HG03432 (cell line): Measurements from ENCODE around the gene CSN1S1.

ENCODE experiments used
- ATAC-seq: cut with Tn5 transposase; IDR thresholded peaks from one replicate; pipeline ENCODE4 v1.9.1; 2021; ENCODE audit warnings: mild to moderate bottlenecking, moderate library complexity; ENCODE audit not compliant: unreplicated experiment

The CSN1S1 gene

DNA sequence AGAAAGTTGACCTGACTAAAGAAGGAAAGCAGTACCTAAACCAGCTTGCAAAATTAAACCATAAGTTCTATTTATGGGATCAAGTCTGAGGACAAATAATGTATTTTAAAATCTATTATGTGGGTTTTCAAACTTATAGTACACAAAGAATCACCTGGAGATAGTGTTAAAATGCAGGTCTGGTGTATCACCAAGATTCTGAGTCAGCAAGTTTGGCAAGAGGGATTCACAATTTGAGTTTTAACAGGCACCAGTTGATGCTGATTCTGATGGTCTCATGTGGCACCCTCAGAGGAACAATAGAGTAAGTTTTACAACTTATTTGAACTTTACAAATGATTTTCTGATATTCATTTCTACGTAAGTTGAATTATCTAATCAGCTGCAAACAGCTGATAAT is 55.8 kb downstream of the CSN1S1 start:
- ATAC-seq, result no peak

DNA sequence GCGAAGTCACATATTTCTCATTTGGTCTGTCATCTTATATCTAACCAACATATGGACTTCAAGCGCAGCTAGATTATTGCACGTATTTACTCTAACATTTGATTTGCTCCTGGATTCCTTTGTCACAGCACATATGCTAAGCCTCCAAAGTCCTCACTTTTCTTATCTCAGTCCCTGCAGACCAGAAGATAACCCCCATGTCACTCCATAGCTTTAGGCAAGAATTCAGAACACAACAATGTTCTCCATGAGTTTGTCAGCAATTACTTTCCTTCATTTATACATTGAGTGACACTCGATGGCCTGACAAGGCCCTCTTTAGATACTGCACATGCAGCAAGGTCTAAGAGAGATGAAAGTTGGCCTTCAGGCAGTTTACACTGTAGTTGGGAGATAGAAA is 60.1 kb downstream of the CSN1S1 start:
- no peak for ATAC-seq

GRCh38 chr4:69994782-69995181 is 63.9 kb downstream of the CSN1S1 start:
- ATAC-seq, result no peak

DNA sequence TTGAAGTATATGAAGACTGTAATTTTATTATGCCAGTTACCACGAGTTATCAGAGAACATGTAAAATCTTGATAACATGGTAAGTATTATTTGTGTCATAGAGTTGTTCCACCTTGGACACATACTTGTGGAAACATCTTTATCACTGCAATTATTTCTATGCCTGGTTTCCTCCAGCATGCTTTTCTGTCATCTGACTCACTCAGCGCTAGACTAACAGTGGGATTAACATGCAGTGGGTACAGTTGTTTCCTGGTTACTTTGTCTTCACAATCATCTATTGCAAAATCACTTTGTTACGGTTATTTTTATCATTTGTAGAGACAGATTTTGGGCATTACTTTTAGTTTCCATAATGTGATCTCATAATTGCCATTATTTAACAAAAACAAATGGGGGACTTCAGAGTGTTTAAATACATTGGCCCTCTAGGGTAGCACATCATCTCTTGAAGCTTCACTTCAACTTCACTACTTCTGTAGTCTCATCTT is 64.7 kb downstream of the CSN1S1 start, which contains the start of gene STATH:
Gene STATH (plus strand): TSS at position 441 of the 491 bp plus-strand sequence. CDS start 2,472 bp downstream, outside the sequence.
- no peak for ATAC-seq
